H1 (cell line): ENCODE data around the gene ERCC1. TPM values are rescaled to one million over a fixed set of nuclear protein-coding genes. Genes with fewer than 3 reads are reported as not detected.

Source experiments
- CTCF ChIP-seq, 3 experiments: IDR thresholded peaks; 1 replicate in 2 of 3; 2 replicates in 1 of 3; pipeline versions ENCODE4 v1.5.1 to v1.6.1; 2011; ENCODE audit warnings: low read length in 3 of 3, mild to moderate bottlenecking in 3 of 3, inconsistent platforms in 2 of 3, low read depth in 1 of 3, moderate library complexity in 1 of 3; ENCODE audit not compliant: insufficient read depth in 1 of 3; ENCODE audit errors: control extremely low read depth in 1 of 3
- EGR1 ChIP-seq: IDR thresholded peaks from 2 replicates; pipeline ENCODE4 v1.6.1; 2011; ENCODE audit warnings: low read depth, low read length, borderline replicate concordance
- KDM1A ChIP-seq: fragments of 200-600, 300-600 bp; sonication (generic); IDR thresholded peaks from 2 replicates; pipeline ENCODE4 v1.7.1; 2016; ENCODE audit warnings: mild to moderate bottlenecking, low read length, borderline replicate concordance
- MAFK ChIP-seq: IDR thresholded peaks from 2 replicates; pipeline ENCODE4 v1.6.1; 2012; ENCODE audit warnings: low read depth, mild to moderate bottlenecking, improper control_type of control experiment, low read length
- RNF2 ChIP-seq: fragments of 200-900, 300-1000 bp; sonication (generic); IDR thresholded peaks from 2 replicates; pipeline ENCODE4 v1.7.1; 2016; ENCODE audit warnings: borderline replicate concordance, low read depth, mild to moderate bottlenecking, antibody characterized with exemption, low read length; ENCODE audit not compliant: poor library complexity, severe bottlenecking; ENCODE audit errors: missing control alignments
- polyA plus RNA-seq, 7 experiments: library from polyadenylated mRNA; depleted of rRNA in 3 of 7; stranded (reverse) in 5 of 7; unstranded in 2 of 7; fragments of >200 nt in 5 of 7; fragments of 200-250 nt in 2 of 7; gene quantifications; 1 replicate in 5 of 7; 2 replicates in 1 of 7; 4 replicates in 1 of 7; pipeline versions ENCODE4 v1.2.1 to v1.2.3, GENCODE V29; 2011 to 2013; ENCODE audit warnings: missing spikeins in 2 of 7, mixed read lengths in 2 of 7
- total RNA-seq: library from RNA; stranded (reverse); fragmentation: NEBNext Ultra II Directional; extraction: Animal tissue kit (Norgen Biotek cat#: 25700); gene quantifications from 2 replicates; pipeline ENCODE4 v1.2.1, GENCODE V29; 2021

The ERCC1 gene
- total and polyA plus RNA-seq, 2 of the 8 experiments (the other 6 are each of a cell fraction or from before 2014, with no cell fraction given): 44.7 to 94.2 TPM

GRCh38 chr19:45391346-45391745 is 32.4 kb downstream of the ERCC1 start (continued):
- TF ChIP-seq CTCF (IDR thresholded peaks at IDR 0.05; ENCODE audit: control extremely low read depth in 1 of 3, insufficient read depth in 1 of 3, low read depth in 1 of 3, low read length in 3 of 3) (no peak), KDM1A (no peak), EGR1 (no peak), MAFK (no peak), RNF2 (no peak)
